Loucy (cell line): ENCODE results near the gene JPT2.

Experiments
- EZH2phosphoT487 ChIP-seq: fragments of 200-600 bp; IDR thresholded peaks from 2 replicates; pipeline ENCODE4 v1.6.1; 2018; ENCODE audit warnings: antibody characterized with exemption, mild to moderate bottlenecking, moderate library complexity, borderline replicate concordance
- TF ChIP-seq, protein P1 (sequence below): fragments of 200-600 bp; sonication (generic); conservative IDR thresholded peaks from 2 replicates; pipeline ENCODE4 v1.5.1; 2014; ENCODE audit warnings: mild to moderate bottlenecking, antibody characterized with exemption, low read length

DNA sequence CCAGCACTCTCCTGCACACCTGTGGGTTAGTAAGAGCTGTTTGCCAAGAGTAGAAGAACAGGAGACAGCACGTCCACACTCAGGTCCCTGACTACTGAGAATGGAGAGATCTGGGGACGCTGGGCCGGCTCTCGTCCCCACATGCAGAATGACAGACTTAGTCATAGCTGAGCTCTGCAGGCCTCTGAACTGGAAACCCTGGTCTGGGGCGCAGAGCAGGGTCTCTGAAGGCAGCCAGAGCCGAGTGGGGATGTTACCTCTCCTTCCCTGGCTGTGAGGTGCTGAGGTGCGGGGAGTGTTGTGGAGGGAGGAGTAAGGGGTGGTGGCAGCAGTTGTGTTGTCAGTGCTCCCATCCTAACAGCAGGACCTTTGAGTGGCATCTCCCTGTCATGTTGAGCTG is 7.2 kb upstream of the JPT2 start:
- TF ChIP-seq, protein P1, sequence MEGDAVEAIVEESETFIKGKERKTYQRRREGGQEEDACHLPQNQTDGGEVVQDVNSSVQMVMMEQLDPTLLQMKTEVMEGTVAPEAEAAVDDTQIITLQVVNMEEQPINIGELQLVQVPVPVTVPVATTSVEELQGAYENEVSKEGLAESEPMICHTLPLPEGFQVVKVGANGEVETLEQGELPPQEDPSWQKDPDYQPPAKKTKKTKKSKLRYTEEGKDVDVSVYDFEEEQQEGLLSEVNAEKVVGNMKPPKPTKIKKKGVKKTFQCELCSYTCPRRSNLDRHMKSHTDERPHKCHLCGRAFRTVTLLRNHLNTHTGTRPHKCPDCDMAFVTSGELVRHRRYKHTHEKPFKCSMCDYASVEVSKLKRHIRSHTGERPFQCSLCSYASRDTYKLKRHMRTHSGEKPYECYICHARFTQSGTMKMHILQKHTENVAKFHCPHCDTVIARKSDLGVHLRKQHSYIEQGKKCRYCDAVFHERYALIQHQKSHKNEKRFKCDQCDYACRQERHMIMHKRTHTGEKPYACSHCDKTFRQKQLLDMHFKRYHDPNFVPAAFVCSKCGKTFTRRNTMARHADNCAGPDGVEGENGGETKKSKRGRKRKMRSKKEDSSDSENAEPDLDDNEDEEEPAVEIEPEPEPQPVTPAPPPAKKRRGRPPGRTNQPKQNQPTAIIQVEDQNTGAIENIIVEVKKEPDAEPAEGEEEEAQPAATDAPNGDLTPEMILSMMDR: no peak
- no peak for TF ChIP-seq EZH2phosphoT487
